Astrocyte of the cerebellum (primary cell): ENCODE results near the gene SIK3.

Experiments used
- DNase-seq: peaks from one replicate; pipeline ENCODE4 v3.0.0-alpha.2; 2011; ENCODE audit warnings: low read depth
- H3K4me3 ChIP-seq: 2 replicates; pipeline ENCODE4 v1.5.1; 2011; ENCODE audit warnings: mild to moderate bottlenecking, low read depth, low read length, moderate library complexity
- CTCF ChIP-seq: IDR thresholded peaks from 2 replicates; pipeline ENCODE4 v1.5.1; 2012; ENCODE audit warnings: low read length, low read depth, moderate library complexity, mild to moderate bottlenecking; ENCODE audit errors: missing control alignments
- in situ Hi-C: cut with HindIII; loops from 2 replicates; pipeline ENCODE4 v1.10.0; 2017; ENCODE audit warnings: low sequenced_read_pairs

The SIK3 gene

DNA sequence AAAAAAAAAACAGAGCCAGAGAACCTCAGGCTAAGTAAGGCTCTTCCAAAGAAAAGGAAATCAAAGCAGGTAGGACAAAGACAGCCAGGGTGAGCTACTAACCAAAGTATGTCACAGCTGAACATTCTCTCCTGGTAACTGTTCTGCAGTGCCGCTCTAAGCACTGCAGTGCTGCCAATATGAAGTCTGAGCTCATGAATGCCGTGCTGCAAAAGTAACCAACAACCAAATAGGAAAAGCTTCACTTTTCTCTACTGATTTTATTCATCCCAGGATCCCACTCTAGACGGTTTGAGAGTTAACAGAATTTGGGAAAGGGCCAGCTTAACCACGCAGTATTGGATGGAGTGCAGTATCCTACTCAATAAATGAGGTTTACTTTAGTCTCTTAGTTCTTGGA is 3.5 kb downstream of the SIK3 start:
- in situ Hi-C loops: loop anchor here (25.0 kb wide), 1 partner anchor 207 kb away; no protein-coding TSS in a partner anchor
- no peak for TF ChIP-seq CTCF
- H3K4me3 ChIP-seq: no peak overlapping the region
- peak; percentile 38 for DNase-seq

GRCh38 chr11:117092951-117093590 is 5.2 kb downstream of the SIK3 start:
- DNase-seq: no peak

DNA sequence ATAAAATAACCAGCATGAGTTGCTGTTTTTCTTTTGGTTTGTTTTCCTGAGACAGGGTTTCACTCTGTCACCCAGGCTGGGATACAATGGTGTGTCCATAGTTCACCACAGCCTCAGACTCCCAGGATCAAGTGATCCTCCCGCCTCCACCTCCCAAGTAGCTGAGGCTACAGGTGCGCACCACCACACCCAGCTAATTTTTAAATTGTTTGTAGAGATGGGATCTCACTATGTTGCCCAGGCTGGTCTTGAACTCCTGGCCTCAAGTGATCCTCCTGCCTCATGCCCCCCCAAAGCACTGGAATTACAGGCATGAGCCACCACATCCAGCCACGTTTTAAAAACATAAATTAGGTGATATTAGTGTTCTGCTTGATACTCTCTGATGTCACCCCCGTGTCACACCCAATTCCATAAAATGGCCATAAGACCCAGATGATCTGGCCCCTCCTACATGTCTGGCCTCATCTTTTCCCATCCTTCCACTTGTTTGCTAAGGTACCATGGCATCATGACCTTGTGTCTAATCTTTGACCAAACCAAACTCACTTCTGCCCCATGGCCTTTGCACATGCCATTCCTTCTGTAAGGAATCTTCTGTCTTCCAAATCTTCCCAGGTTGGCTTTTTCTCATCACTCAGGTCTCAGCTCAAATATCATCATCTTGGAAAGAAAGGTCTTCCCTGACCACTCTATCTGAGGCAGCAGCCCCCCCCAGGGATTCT is 6.3 kb downstream of the SIK3 start:
- no peak for DNase-seq
- TF ChIP-seq CTCF: no peak
- in situ Hi-C loops: loop anchor here (25.0 kb wide), 1 partner anchor 205 kb away; no protein-coding TSS in a partner anchor
- no peak overlapping the region for H3K4me3 ChIP-seq

More at GRCh38 chr11:117092951-117093590, 5.2 kb downstream of the SIK3 start:
- in situ Hi-C loops: loop anchor here (25.0 kb wide), 1 partner anchor 206 kb away; no protein-coding TSS in a partner anchor
- TF ChIP-seq CTCF: no peak
- no peak overlapping the region for H3K4me3 ChIP-seq

- in situ Hi-C loops: loop anchor here (25.0 kb wide), 1 partner anchor 203 kb away; no protein-coding TSS in a partner anchor
- no peak overlapping the region for H3K4me3 ChIP-seq
- no peak for DNase-seq
- no peak for TF ChIP-seq CTCF
Measured at GRCh38 chr11:117090111-117090706, 8.0 kb downstream of the SIK3 start.

- DNase-seq: no peak
- in situ Hi-C loops: loop anchor here (5.0 to 25.0 kb wide), 2 partner anchors 47 to 202 kb away; no protein-coding TSS in a partner anchor
- H3K4me3 ChIP-seq: no peak overlapping the region
- no peak for TF ChIP-seq CTCF
Measured at GRCh38 chr11:117089685-117090084, 8.5 kb downstream of the SIK3 start.

DNA sequence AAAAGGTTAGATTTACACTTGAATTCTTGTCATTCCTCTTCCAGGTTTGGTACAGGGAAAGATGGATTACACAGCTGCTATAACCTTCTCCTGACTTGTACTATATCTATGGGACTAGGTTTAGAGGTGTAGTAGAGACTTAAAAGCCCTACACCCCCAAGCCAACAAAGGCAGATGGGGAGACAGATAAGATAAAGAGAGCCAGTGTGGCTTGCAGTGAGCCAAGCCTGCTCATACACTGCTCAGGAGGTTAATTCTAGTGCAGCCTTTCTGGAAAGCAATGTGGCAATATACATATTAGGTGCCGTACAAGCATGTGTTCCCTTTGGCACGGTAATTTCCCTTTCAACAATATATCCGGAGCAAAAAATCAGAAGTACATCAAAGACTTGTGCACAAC is 10.8 kb downstream of the SIK3 start:
- no peak for TF ChIP-seq CTCF
- in situ Hi-C loops: loop anchor here (5.0 to 25.0 kb wide), 2 partner anchors 45 to 200 kb away; no protein-coding TSS in a partner anchor
- no peak for DNase-seq
- H3K4me3 ChIP-seq: no peak overlapping the region
